Karpas-422 (cell line): Measurements from ENCODE around the gene PAX2. TPM values are rescaled to one million over a fixed set of nuclear protein-coding genes. Genes with fewer than 3 reads are reported as not detected.

Source experiments
- DNase-seq: peaks from one replicate; pipeline ENCODE4 v3.0.0-alpha.2; 2015
- H2AFZ ChIP-seq: fragments of 200-600 bp; sonication (generic); 2 replicates; pipeline ENCODE4 v1.6.1; 2014; ENCODE audit warnings: antibody characterized with exemption, low read length, mixed read lengths
- H3K27ac ChIP-seq: fragments of 200-600 bp; sonication (generic); 2 replicates; pipeline ENCODE4 v1.5.1; 2014; ENCODE audit warnings: mild to moderate bottlenecking, low read length, moderate library complexity
- H3K27me3 ChIP-seq: fragments of 200-600 bp; sonication (generic); 2 replicates; pipeline ENCODE4 v1.6.1; 2014; ENCODE audit warnings: low read length, mixed read lengths
- H3K36me3 ChIP-seq: fragments of 200-600 bp; sonication (generic); 2 replicates; pipeline ENCODE4 v1.6.1; 2014; ENCODE audit warnings: low read length, mixed read lengths; ENCODE audit not compliant: insufficient read depth
- H3K4me1 ChIP-seq: fragments of 200-600 bp; sonication (generic); 2 replicates; pipeline ENCODE4 v1.6.1; 2014; ENCODE audit warnings: mild to moderate bottlenecking, low read length, mixed read lengths
- H3K4me2 ChIP-seq: fragments of 200-600 bp; sonication (generic); 2 replicates; pipeline ENCODE4 v1.6.1; 2014; ENCODE audit warnings: low read length, low read depth, mild to moderate bottlenecking; ENCODE audit not compliant: poor library complexity, severe bottlenecking
- H3K4me3 ChIP-seq: fragments of 200-600 bp; sonication (generic); 2 replicates; pipeline ENCODE4 v1.5.1; 2014; ENCODE audit warnings: mild to moderate bottlenecking, antibody characterized with exemption, low read length, mixed read lengths
- H3K79me2 ChIP-seq: fragments of 200-600 bp; sonication (generic); 2 replicates; pipeline ENCODE4 v1.6.1; 2014; ENCODE audit warnings: mild to moderate bottlenecking, low read length, mixed read lengths
- H3K9ac ChIP-seq: fragments of 200-600 bp; sonication (generic); 2 replicates; pipeline ENCODE4 v1.6.0; 2014; ENCODE audit warnings: low read length
- H3K9me2 ChIP-seq: fragments of 200-600 bp; sonication (generic), shearing (Covaris generic); replicated peaks from 2 replicates; pipeline ENCODE4 v1.6.0; 2014; ENCODE audit warnings: mild to moderate bottlenecking, low read length, moderate library complexity; ENCODE audit not compliant: insufficient read depth
- H3K9me3 ChIP-seq: fragments of 300-700, 200-600 bp; sonication (generic); 2 replicates; pipeline ENCODE4 v1.6.1; 2014; ENCODE audit warnings: low read length, mixed read lengths
- H4K20me1 ChIP-seq: fragments of 200-600 bp; sonication (generic); 2 replicates; pipeline ENCODE4 v1.6.1; 2014; ENCODE audit warnings: mild to moderate bottlenecking, antibody characterized with exemption, low read length, low read depth; ENCODE audit not compliant: insufficient read depth
- total RNA-seq: library from RNA; depleted of rRNA; stranded (reverse); fragments of >200 nt; shearing (Covaris generic); gene quantifications from 2 replicates; pipeline ENCODE4 v1.2.3, GENCODE V29; 2014; ENCODE audit warnings: low replicate concordance

Gene PAX2
- total RNA-seq, 1 experiment from 2014 or later: not detected

DNA sequence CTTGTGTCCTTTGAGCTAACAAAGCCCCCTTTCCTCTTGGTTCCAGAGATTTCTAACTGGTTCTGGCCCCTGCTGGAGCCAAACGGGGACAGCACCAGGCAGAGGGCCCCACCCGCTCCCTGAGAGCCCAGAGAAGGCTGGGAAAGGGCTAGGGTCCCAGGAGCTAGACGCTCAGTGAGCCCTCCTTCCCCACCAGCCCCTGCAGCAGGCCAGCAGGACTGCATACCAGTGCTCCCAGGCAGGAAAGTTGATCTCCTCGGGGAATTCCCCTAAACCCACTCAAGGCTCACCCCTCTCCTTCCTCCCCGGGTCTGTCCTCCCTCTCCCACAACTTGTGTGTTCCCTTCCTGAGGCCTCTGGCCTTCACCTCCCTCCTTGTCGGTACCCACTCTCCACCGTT is 47.7 kb downstream of the PAX2 start:
- no peaks in the 10 kb centered on the region for H3K79me2 ChIP-seq
- H3K36me3 ChIP-seq: no peaks in the 10 kb centered on the region
- H3K4me2 ChIP-seq: peak overlapping the region; percentile 49
- H3K4me1 ChIP-seq: peaks cover 9% of the 10 kb centered on the region
- no peaks in the 10 kb centered on the region for H3K27me3 ChIP-seq
- no peaks in the 10 kb centered on the region for H3K9me2 ChIP-seq
- H3K27ac ChIP-seq: no peak overlapping the region
- H3K9me3 ChIP-seq: no peaks in the 10 kb centered on the region
- H3K4me3 ChIP-seq: no peak overlapping the region
- no peaks in the 10 kb centered on the region for H4K20me1 ChIP-seq
- no peak overlapping the region for H2AFZ ChIP-seq
- DNase-seq: no peak
- 0 out of 2 replicates have a peak overlapping the region, but pooled peaks have one; percentile 12 for H3K9ac ChIP-seq

DNA sequence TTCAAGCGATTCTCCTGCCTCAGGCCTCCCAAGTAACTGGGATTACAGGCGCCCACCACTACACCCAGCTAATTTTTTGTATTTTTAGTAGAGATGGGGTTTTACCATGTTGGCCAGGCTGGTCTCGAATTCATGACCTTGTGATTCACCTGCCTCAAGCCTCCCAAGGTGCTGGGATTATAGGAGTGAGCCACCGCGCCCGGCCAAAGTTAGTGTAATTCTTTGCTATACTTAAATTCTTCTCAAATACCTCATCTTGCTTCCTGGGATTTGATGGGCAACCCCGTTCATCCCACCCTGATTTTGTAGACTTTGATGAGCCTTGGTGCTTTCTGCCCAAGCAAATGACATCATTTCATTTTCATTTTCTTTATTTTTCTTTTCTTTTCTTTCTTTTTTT is 54.5 kb downstream of the PAX2 start:
- no peaks in the 10 kb centered on the region for H3K9me2 ChIP-seq
- H3K36me3 ChIP-seq: no peaks in the 10 kb centered on the region
- H3K79me2 ChIP-seq: no peaks in the 10 kb centered on the region
- H3K27me3 ChIP-seq: no peaks in the 10 kb centered on the region
- H3K9ac ChIP-seq: no peak overlapping the region
- no peak overlapping the region for H3K4me2 ChIP-seq
- no peaks in the 10 kb centered on the region for H3K9me3 ChIP-seq
- no peaks in the 10 kb centered on the region for H3K4me1 ChIP-seq
- no peaks in the 10 kb centered on the region for H4K20me1 ChIP-seq
- H3K4me3 ChIP-seq: no peak overlapping the region
- no peak overlapping the region for H2AFZ ChIP-seq
- DNase-seq: no peak
- no peak overlapping the region for H3K27ac ChIP-seq

DNA sequence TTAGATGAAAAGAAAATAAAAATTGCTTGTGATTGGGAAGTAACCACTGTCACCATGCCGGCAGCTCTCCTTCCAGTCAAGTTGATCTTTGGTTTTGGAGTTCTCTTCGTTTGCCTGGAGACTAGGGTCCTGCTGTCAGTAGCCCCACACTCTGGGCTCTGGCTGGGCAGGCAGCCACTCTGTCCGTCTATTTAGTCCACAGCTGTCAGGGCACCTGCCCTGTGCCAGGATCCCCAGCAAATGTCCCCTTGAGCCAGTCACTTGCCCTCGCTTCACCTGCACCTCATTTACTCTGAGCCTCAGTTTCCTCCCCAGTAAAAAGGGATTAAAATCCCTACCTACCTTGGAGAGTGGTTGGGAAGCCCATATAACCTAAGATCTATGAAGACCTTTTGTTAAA is 55.5 kb downstream of the PAX2 start:
- Histone ChIP-seq H3K27me3 (no peaks in the 10 kb centered on the region), H3K79me2 (no peaks in the 10 kb centered on the region), H2AFZ (no peak overlapping the region), H3K36me3 (no peaks in the 10 kb centered on the region), H4K20me1 (no peaks in the 10 kb centered on the region), H3K27ac (no peak overlapping the region), H3K4me3 (no peak overlapping the region), H3K9me2 (no peaks in the 10 kb centered on the region), H3K4me1 (no peaks in the 10 kb centered on the region), H3K9ac (no peak overlapping the region), H3K9me3 (no peaks in the 10 kb centered on the region), H3K4me2 (no peak overlapping the region)
- no peak for DNase-seq

DNA sequence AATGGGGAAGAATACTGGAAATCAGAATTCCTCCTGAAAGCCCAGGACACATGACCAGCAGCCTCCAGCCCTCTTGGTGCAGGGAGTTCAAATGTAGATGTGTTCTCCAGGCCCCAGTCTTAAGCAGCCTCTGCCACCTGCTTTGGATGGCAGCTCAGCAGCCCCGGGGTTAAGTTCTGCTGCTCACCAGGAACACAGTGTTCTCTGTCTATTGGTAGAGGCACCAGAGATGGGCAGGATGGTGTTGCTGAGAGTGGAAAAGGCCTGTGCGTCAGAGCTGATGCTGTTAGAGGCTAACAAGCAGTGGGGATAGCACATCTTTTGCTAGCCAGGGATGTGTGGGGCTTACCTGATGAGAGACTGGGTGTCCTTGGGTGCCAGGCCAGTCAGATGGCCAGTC is 56.8 kb downstream of the PAX2 start:
- no peak overlapping the region for H3K9ac ChIP-seq
- no peaks in the 10 kb centered on the region for H3K9me3 ChIP-seq
- no peak overlapping the region for H3K4me2 ChIP-seq
- H3K27ac ChIP-seq: no peak overlapping the region
- H3K27me3 ChIP-seq: no peaks in the 10 kb centered on the region
- no peak overlapping the region for H3K4me3 ChIP-seq
- no peaks in the 10 kb centered on the region for H3K36me3 ChIP-seq
- H4K20me1 ChIP-seq: no peaks in the 10 kb centered on the region
- H2AFZ ChIP-seq: no peak overlapping the region
- H3K9me2 ChIP-seq: no peaks in the 10 kb centered on the region
- no peak for DNase-seq
- H3K4me1 ChIP-seq: no peaks in the 10 kb centered on the region
- H3K79me2 ChIP-seq: no peaks in the 10 kb centered on the region

DNA sequence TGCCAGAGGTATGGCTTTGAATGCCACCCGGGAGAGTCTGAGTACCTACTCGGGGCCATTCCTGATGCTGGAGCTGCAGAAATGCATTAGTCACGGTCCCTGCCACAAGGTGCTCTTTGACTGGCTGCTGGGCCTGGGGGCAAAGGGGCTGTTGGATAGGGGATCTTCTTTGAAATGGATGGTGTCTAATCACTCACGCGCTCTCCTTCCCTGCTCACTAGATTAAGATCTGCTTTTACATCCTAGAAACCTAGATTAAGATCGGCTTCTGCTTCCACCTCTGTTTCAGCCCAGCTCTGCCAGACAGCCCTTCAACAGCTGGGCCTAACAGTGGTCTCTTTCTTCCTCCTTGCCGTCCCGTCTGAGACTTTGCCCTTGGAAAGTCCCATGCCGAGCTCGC is 57.2 kb downstream of the PAX2 start:
- Histone ChIP-seq H3K4me1 (no peaks in the 10 kb centered on the region), H3K27ac (no peak overlapping the region), H3K4me2 (no peak overlapping the region), H2AFZ (no peak overlapping the region), H3K36me3 (no peaks in the 10 kb centered on the region), H4K20me1 (no peaks in the 10 kb centered on the region), H3K4me3 (no peak overlapping the region), H3K9me2 (no peaks in the 10 kb centered on the region), H3K27me3 (no peaks in the 10 kb centered on the region), H3K9ac (no peak overlapping the region), H3K9me3 (no peaks in the 10 kb centered on the region), H3K79me2 (no peaks in the 10 kb centered on the region)
- no peak for DNase-seq

DNA sequence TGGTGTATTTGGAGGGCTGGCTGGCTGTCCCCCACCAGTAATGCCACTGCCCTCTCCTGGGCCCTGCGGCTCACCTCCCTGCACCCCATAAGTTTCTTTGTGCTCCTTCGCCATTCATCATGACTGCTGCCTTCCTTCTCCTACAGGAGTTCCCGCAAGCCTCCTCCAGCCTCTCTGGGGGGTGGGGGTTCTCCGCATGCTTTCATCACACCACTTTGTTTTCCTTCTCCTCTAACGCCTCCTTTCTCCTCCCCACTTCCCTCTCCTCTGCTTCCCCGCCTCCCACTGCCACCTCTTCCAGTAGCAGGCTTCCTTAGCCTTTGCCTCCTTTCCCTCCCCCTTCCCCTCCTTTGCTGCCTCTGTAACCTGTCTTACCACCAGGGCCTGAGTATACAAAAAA is 58.1 kb downstream of the PAX2 start:
- no peak overlapping the region for H2AFZ ChIP-seq
- H3K79me2 ChIP-seq: no peaks in the 10 kb centered on the region
- no peak overlapping the region for H3K4me2 ChIP-seq
- H3K4me1 ChIP-seq: no peaks in the 10 kb centered on the region
- no peaks in the 10 kb centered on the region for H3K36me3 ChIP-seq
- H3K27ac ChIP-seq: no peak overlapping the region
- H3K9me2 ChIP-seq: no peaks in the 10 kb centered on the region
- H3K4me3 ChIP-seq: no peak overlapping the region
- no peaks in the 10 kb centered on the region for H3K9me3 ChIP-seq
- H3K27me3 ChIP-seq: no peaks in the 10 kb centered on the region
- H3K9ac ChIP-seq: no peak overlapping the region
- no peak for DNase-seq
- H4K20me1 ChIP-seq: no peaks in the 10 kb centered on the region

DNA sequence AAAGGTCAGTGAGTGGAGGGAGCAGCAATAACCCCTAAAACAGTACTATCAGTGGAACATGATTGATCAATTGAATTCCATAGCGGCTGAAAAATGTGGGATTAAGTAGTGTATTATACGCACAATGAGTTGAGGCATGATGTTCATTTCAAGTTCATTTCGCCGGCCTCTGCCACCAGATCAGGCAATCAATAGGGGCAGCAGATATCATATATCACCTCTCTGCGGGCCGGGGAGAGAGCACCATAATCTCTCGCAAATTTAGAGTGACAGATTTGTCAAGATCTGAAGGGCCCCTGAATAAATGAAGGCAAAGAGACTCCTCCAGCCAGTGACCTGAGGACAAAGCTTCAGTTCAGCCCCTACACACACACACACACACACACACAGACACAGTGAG is 58.5 kb downstream of the PAX2 start:
- no peaks in the 10 kb centered on the region for H3K27me3 ChIP-seq

DNA sequence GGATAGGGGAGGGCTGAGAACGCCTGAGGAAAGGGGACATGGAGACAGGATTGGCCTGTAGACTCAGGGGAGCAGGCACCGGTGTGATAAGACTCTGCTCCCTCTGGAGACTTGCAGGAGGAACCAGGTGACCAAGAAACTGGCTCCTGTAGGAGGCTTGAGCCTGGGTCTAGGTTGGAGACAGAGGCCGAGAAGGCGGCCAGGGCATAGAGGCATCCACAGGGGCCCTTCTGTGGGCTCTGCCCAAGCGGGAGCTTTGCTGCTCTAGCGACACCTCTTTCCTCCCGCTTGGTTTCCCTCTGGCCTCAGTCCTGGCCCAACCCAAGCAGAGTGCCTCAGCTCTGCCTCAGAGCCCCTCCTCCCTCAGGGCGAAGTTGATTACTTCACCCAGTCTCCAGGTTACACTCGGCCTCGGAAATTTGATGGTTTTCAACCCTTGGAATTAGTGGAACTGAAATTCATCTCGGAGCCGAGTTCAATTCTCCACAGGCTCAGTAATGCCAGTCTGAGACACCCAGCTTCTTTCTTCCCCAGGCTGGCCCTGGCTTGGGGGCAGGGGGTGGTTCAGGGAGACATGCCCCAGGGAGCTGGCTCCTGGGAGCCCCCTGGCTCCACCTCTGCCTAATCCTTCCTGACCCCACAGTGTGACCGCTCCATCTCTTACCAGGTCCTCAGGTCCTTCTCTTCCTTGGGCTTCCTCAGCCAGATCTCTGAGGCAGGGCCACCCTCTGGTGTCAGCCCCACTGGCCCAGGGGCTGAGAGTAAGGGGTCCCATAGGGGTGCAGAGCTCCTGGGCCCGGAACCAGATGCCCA is 60.4 kb downstream of the PAX2 start:
- no peaks in the 10 kb centered on the region for H3K9me3 ChIP-seq
- no peak overlapping the region for H2AFZ ChIP-seq
- no peaks in the 10 kb centered on the region for H3K27me3 ChIP-seq
- H3K27ac ChIP-seq: no peak overlapping the region
- H3K4me1 ChIP-seq: no peaks in the 10 kb centered on the region
- H4K20me1 ChIP-seq: no peaks in the 10 kb centered on the region
- H3K79me2 ChIP-seq: no peaks in the 10 kb centered on the region
- no peak overlapping the region for H3K4me2 ChIP-seq
- no peak overlapping the region for H3K4me3 ChIP-seq
- no peaks in the 10 kb centered on the region for H3K36me3 ChIP-seq
- H3K9me2 ChIP-seq: no peaks in the 10 kb centered on the region
- H3K9ac ChIP-seq: no peak overlapping the region
- DNase-seq: no peak

More for the DNA sequence above, 58.5 kb downstream of the PAX2 start:
- Histone ChIP-seq H3K4me3 (no peak overlapping the region), H3K9ac (no peak overlapping the region), H3K9me3 (no peaks in the 10 kb centered on the region), H4K20me1 (no peaks in the 10 kb centered on the region), H3K27ac (no peak overlapping the region), H3K79me2 (no peaks in the 10 kb centered on the region), H3K4me2 (no peak overlapping the region), H3K4me1 (no peaks in the 10 kb centered on the region), H2AFZ (no peak overlapping the region), H3K9me2 (no peaks in the 10 kb centered on the region), H3K36me3 (no peaks in the 10 kb centered on the region)
- DNase-seq: no peak
